Measurements from ENCODE around the gene SMAD6. TPM values are rescaled to one million over a fixed set of nuclear protein-coding genes. Genes with fewer than 3 reads are reported as not detected.

Gene SMAD6
- total RNA-seq, 1 donor: 31.8 TPM

- H4K20me1 ChIP-seq (ENCODE audit: insufficient read depth, low read length): no peaks in the 10 kb centered on the region
- H3K4me1 ChIP-seq (ENCODE audit: insufficient read depth, low read length): no peaks in the 10 kb centered on the region
- H3K79me2 ChIP-seq (ENCODE audit: insufficient read depth, low read length): no peaks in the 10 kb centered on the region
- no peak overlapping the region for H3K27ac ChIP-seq (ENCODE audit: low read depth, low read length)
- DNase-seq (ENCODE audit: insufficient read length, low spot score, missing footprints): no peak
- no peaks in the 10 kb centered on the region for H3K36me3 ChIP-seq (ENCODE audit: insufficient read depth, low read length)
- H3K9me3 ChIP-seq (ENCODE audit: low read depth, low read length): no peaks in the 10 kb centered on the region
- H3K4me3 ChIP-seq (ENCODE audit: insufficient read depth, low read length): no peak overlapping the region
- peak overlapping the region; percentile 10 for H2AFZ ChIP-seq (ENCODE audit: low read length)
- no peaks in the 10 kb centered on the region for H3K27me3 ChIP-seq (ENCODE audit: insufficient read depth, low read length)
- TF ChIP-seq CTCF (IDR thresholded peaks at IDR 0.05; ENCODE audit: extremely low read depth, low read depth, low read length): no peak
- H3K4me2 ChIP-seq (ENCODE audit: insufficient read depth, low read length): no peak overlapping the region
These were observed 9.6 kb upstream of the SMAD6 start for GRCh38 chr15:66692391-66692790.

- Histone ChIP-seq H3K27me3 (ENCODE audit: insufficient read depth, low read length) (no peaks in the 10 kb centered on the region), H3K4me1 (ENCODE audit: insufficient read depth, low read length) (peaks cover 1% of the 10 kb centered on the region), H3K36me3 (ENCODE audit: insufficient read depth, low read length) (no peaks in the 10 kb centered on the region), H4K20me1 (ENCODE audit: insufficient read depth, low read length) (no peaks in the 10 kb centered on the region), H3K4me3 (ENCODE audit: insufficient read depth, low read length) (no peak overlapping the region), H3K79me2 (ENCODE audit: insufficient read depth, low read length) (no peaks in the 10 kb centered on the region), H3K4me2 (ENCODE audit: insufficient read depth, low read length) (no peak overlapping the region), H2AFZ (ENCODE audit: low read length) (no peak overlapping the region), H3K9me3 (ENCODE audit: low read depth, low read length) (no peaks in the 10 kb centered on the region), H3K27ac (ENCODE audit: low read depth, low read length) (no peak overlapping the region)
- no peak for DNase-seq (ENCODE audit: insufficient read length, low spot score, missing footprints)
- no peak for TF ChIP-seq CTCF (IDR thresholded peaks at IDR 0.05; ENCODE audit: extremely low read depth, low read depth, low read length)
These were observed 9.0 kb upstream of the SMAD6 start for GRCh38 chr15:66692808-66693596.

GRCh38 chr15:66696770-66697169 lies 5.3 kb upstream of the SMAD6 start:
- H3K79me2 ChIP-seq (ENCODE audit: insufficient read depth, low read length): no peaks in the 10 kb centered on the region
- no peaks in the 10 kb centered on the region for H4K20me1 ChIP-seq (ENCODE audit: insufficient read depth, low read length)
- H3K9me3 ChIP-seq (ENCODE audit: low read depth, low read length): no peaks in the 10 kb centered on the region
- H2AFZ ChIP-seq (ENCODE audit: low read length): no peak overlapping the region
- H3K27me3 ChIP-seq (ENCODE audit: insufficient read depth, low read length): no peaks in the 10 kb centered on the region
- H3K4me1 ChIP-seq (ENCODE audit: insufficient read depth, low read length): peaks cover 16% of the 10 kb centered on the region
- no peak overlapping the region for H3K4me2 ChIP-seq (ENCODE audit: insufficient read depth, low read length)
- no peak overlapping the region for H3K27ac ChIP-seq (ENCODE audit: low read depth, low read length)
- DNase-seq (ENCODE audit: insufficient read length, low spot score, missing footprints): no peak
- H3K36me3 ChIP-seq (ENCODE audit: insufficient read depth, low read length): no peaks in the 10 kb centered on the region
- TF ChIP-seq CTCF (IDR thresholded peaks at IDR 0.05; ENCODE audit: extremely low read depth, low read depth, low read length): no peak
- H3K4me3 ChIP-seq (ENCODE audit: insufficient read depth, low read length): no peak overlapping the region

GRCh38 chr15:66698318-66698961 lies 3.6 kb upstream of the SMAD6 start:
- peak; percentile 93 for TF ChIP-seq CTCF (IDR thresholded peaks at IDR 0.05; ENCODE audit: extremely low read depth, low read depth, low read length)
- Histone ChIP-seq H3K4me2 (ENCODE audit: insufficient read depth, low read length) (no peak overlapping the region), H3K36me3 (ENCODE audit: insufficient read depth, low read length) (no peaks in the 10 kb centered on the region), H2AFZ (ENCODE audit: low read length) (peak overlapping the region; percentile 33), H4K20me1 (ENCODE audit: insufficient read depth, low read length) (peaks cover 8% of the 10 kb centered on the region), H3K4me1 (ENCODE audit: insufficient read depth, low read length) (peaks cover 16% of the 10 kb centered on the region), H3K9me3 (ENCODE audit: low read depth, low read length) (no peaks in the 10 kb centered on the region), H3K79me2 (ENCODE audit: insufficient read depth, low read length) (peaks cover 12% of the 10 kb centered on the region), H3K27ac (ENCODE audit: low read depth, low read length) (no peak overlapping the region), H3K27me3 (ENCODE audit: insufficient read depth, low read length) (no peaks in the 10 kb centered on the region), H3K4me3 (ENCODE audit: insufficient read depth, low read length) (no peak overlapping the region)
- peak; percentile 94 for DNase-seq (ENCODE audit: insufficient read length, low spot score, missing footprints)

Measured in osteoblast (primary cell).